ENCODE measurements around the gene SLC4A9.
"Not testable (repeated sequence)": the region's sequence is repeated elsewhere in the genome, so short reads cannot be mapped to it uniquely, and the experiment has no call there.

SLC4A9 gene

GRCh38 chr5:140401362-140402257, 41.6 kb downstream of the SLC4A9 start, which contains the start of gene ANKHD1:
Gene ANKHD1, plus strand, starts transcription at chr5:140401833. Its CDS starts 135 bp downstream, at chr5:140401968.
- DNase-seq (ENCODE audit: low spot score): peak; percentile 100

GRCh38 chr5:140402258-140403074, 42.5 kb downstream of the SLC4A9 start:
- peak; percentile 57 for DNase-seq (ENCODE audit: low spot score)

GRCh38 chr5:140403613-140404012, 43.6 kb downstream of the SLC4A9 start:
- DNase-seq (ENCODE audit: low spot score): no peak

GRCh38 chr5:140408750-140409241, 48.8 kb downstream of the SLC4A9 start:
- DNase-seq (ENCODE audit: low spot score): peak; percentile 50

GRCh38 chr5:140413230-140413629, 53.2 kb downstream of the SLC4A9 start:
- DNase-seq (ENCODE audit: low spot score): no peak

GRCh38 chr5:140417235-140417634, 57.2 kb downstream of the SLC4A9 start:
- DNase-seq (ENCODE audit: low spot score): no peak

GRCh38 chr5:140418862-140419520, 59.0 kb downstream of the SLC4A9 start:
- DNase-seq (ENCODE audit: low spot score): no peak

- DNase-seq (ENCODE audit: low spot score): no peak
These were observed 60.2 kb downstream of the SLC4A9 start for GRCh38 chr5:140420226-140420570.

GRCh38 chr5:140420665-140421361, 60.8 kb downstream of the SLC4A9 start:
- DNase-seq (ENCODE audit: low spot score): no peak

- not testable (repeated sequence) for DNase-seq (ENCODE audit: low spot score)
These were observed 61.4 kb downstream of the SLC4A9 start for GRCh38 chr5:140421375-140421774.

GRCh38 chr5:140423609-140424008, 63.6 kb downstream of the SLC4A9 start:
- DNase-seq (ENCODE audit: low spot score): no peak

- no peak for DNase-seq (ENCODE audit: low spot score)
These were observed 64.1 kb downstream of the SLC4A9 start for GRCh38 chr5:140424135-140424534.

Measured in cerebellar cortex (tissue), 1 donor.